Measurements from ENCODE around the gene SFMBT1. TPM values are rescaled to one million over a fixed set of nuclear protein-coding genes. Genes with fewer than 3 reads are reported as not detected.

SFMBT1 gene
- total and polyA plus RNA-seq, 9 of the 15 experiments (the other 6 are each of a cell fraction or from before 2014, with no cell fraction given) = 0.76 to 6.6 (median 3.6) TPM

DNA sequence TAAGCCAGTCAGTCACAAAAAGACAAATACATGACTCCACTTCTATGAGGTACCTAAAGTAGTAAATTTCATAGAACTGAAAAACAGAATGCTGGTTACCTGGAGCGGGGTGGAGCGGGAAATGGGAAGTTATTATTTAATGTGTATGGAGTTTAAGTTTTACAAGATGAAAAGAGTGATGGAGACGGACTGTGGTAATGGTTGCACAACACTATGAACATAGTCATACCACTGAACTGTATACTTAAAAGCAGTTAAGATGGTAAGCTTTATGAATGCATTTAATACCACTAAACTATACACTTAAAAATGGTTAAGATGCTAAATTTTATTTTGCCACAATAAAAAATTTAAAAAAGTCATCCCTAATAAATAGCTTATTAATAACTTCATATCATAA lies 23.2 kb downstream of the SFMBT1 start:
- H3K79me2 ChIP-seq (ENCODE audit: control insufficient read depth, insufficient read depth, low read length) = peaks cover 3% of the 10 kb centered on the region; the same call in 1 of the 3 replicates
- FAIRE-seq (no peak), ATAC-seq (no peak), DNase-seq (ENCODE audit: extremely low read depth in 1 of 4, low spot score in 3 of 4) (no peak)
- no peak overlapping the region for H3K27ac ChIP-seq (ENCODE audit: extremely low read depth, low read depth, low read length)
- H4K20me1 ChIP-seq (replicated peaks; ENCODE audit: control insufficient read depth, insufficient read depth, low read length) = no peaks in the 10 kb centered on the region
- no peaks in the 10 kb centered on the region for H3K27me3 ChIP-seq (ENCODE audit: control insufficient read depth in 2 of 2, insufficient read depth in 2 of 2, low read length in 2 of 2)
- no peaks in the 10 kb centered on the region for H3K9me3 ChIP-seq (replicated peaks; ENCODE audit: control insufficient read depth, insufficient read depth, low read depth, low read length)
- ChIA-PET POLR2A (no interaction called here), CTCF (ENCODE audit: low intra/inter-chr PET ratio) (no interaction called here)
- no peaks in the 10 kb centered on the region for H3K9me1 ChIP-seq (ENCODE audit: control insufficient read depth, insufficient read depth, low read length)
- 0 out of 2 replicates have a peak, but pooled peaks have one; percentile 13 for TF ChIP-seq CEBPB (tag; IDR thresholded peaks at IDR 0.05)
- TF ChIP-seq CBX1 (IDR thresholded peaks at IDR 0.05; ENCODE audit: low read depth) = no peak
- no peak for TF ChIP-seq CEBPG (CRISPR knock-in tag; IDR thresholded peaks at IDR 0.05)
- 0 out of 4 replicates have a peak, but pooled peaks of 1 of the 2 experiments have one; percentile 7 for TF ChIP-seq CEBPG (tag; conservative IDR thresholded peaks at IDR 0.05 in 1 of 2, IDR thresholded peaks at IDR 0.05 in 1 of 2)
- H3K4me2 ChIP-seq (ENCODE audit: insufficient read depth, low read length) = no peak overlapping the region
- H3K4me3 ChIP-seq = no peak overlapping the region
- peaks cover 0 to 12% of the 10 kb centered on the region in 2 experiments; a peak in 3 of 5 replicates for H3K4me1 ChIP-seq (replicated peaks in 1 of 2; ENCODE audit: control insufficient read depth in 2 of 2, insufficient read depth in 2 of 2, low read length in 2 of 2)
- WGBS (ENCODE audit: insufficient coverage, low coverage, missing lambda C conversion rate) = 86% methylated on average over 3 of the region's 3 CpGs
- H3K9ac ChIP-seq (ENCODE audit: insufficient read depth in 1 of 2, low read depth in 2 of 2, low read length in 2 of 2) = no peak overlapping the region
- BruUV-seq (replicated peaks) = no TSS peak
- H3K36me3 ChIP-seq (ENCODE audit: control insufficient read depth, insufficient read depth, low read length) = no peaks in the 10 kb centered on the region
- intact Hi-C loops (cut with micrococcal nuclease) = no loop called here
- H2AFZ ChIP-seq (ENCODE audit: low read depth, low read length) = no peak overlapping the region
- in situ Hi-C loops (cut with MboI) = no loop called here

GRCh38 chr3:53016236-53016635 lies 29.6 kb downstream of the SFMBT1 start:
- Histone ChIP-seq H3K36me3 (ENCODE audit: control insufficient read depth, insufficient read depth, low read length) (no peaks in the 10 kb centered on the region), H3K4me3 (no peak overlapping the region), H2AFZ (ENCODE audit: low read depth, low read length) (no peak overlapping the region), H3K9me3 (replicated peaks; ENCODE audit: control insufficient read depth, insufficient read depth, low read depth, low read length) (no peaks in the 10 kb centered on the region), H3K9ac (ENCODE audit: insufficient read depth in 1 of 2, low read depth in 2 of 2, low read length in 2 of 2) (no peak overlapping the region), H3K27ac (ENCODE audit: extremely low read depth, low read depth, low read length) (no peak overlapping the region), H3K4me1 (replicated peaks in 1 of 2; ENCODE audit: control insufficient read depth in 2 of 2, insufficient read depth in 2 of 2, low read length in 2 of 2) (peaks cover 0 to 7% of the 10 kb centered on the region in 2 experiments; a peak in 2 of 5 replicates), H3K27me3 (ENCODE audit: control insufficient read depth in 2 of 2, insufficient read depth in 2 of 2, low read length in 2 of 2) (no peaks in the 10 kb centered on the region), H3K4me2 (ENCODE audit: insufficient read depth, low read length) (no peak overlapping the region), H4K20me1 (replicated peaks; ENCODE audit: control insufficient read depth, insufficient read depth, low read length) (no peaks in the 10 kb centered on the region), H3K9me1 (ENCODE audit: control insufficient read depth, insufficient read depth, low read length) (no peaks in the 10 kb centered on the region), H3K79me2 (ENCODE audit: control insufficient read depth, insufficient read depth, low read length) (no peaks in the 10 kb centered on the region)
- 75% methylated on average over 5 of the region's 5 CpGs for WGBS (ENCODE audit: insufficient coverage, low coverage, missing lambda C conversion rate)
- no peak for DNase-seq (ENCODE audit: extremely low read depth in 1 of 4, low spot score in 3 of 4)
- intact Hi-C loops (cut with micrococcal nuclease) (no loop called here), in situ Hi-C loops (cut with MboI) (no loop called here)
- ATAC-seq = no peak
- CTCF ChIA-PET (ENCODE audit: low intra/inter-chr PET ratio) = no interaction called here
- FAIRE-seq = no peak
- POLR2A ChIA-PET = no interaction called here
- TF ChIP-seq TCF15 (CRISPR knock-in tag; IDR thresholded peaks at IDR 0.05) (no peak), ZNF3 (CRISPR knock-in tag; IDR thresholded peaks at IDR 0.05) (no peak), KDM1A (IDR thresholded peaks at IDR 0.05) (no peak), TRIM25 (IDR thresholded peaks at IDR 0.05; ENCODE audit: borderline replicate concordance) (no peak), ZNF717 (CRISPR knock-in tag; IDR thresholded peaks at IDR 0.05) (no peak), ZNF217 (CRISPR knock-in tag; IDR thresholded peaks at IDR 0.05) (no peak), FOXA1 (IDR thresholded peaks at IDR 0.05; ENCODE audit: borderline replicate concordance) (no peak), CREB5 (CRISPR knock-in tag; IDR thresholded peaks at IDR 0.05) (no peak)
- BruUV-seq (replicated peaks) = no TSS peak

All from K562 (cell line).